Frontal cortex (tissue), 4 donors: ENCODE results near the gene ITGB6. TPM values are rescaled to one million over a fixed set of nuclear protein-coding genes. Genes with fewer than 3 reads are reported as not detected.
"Not testable (repeated sequence)": the region's sequence is repeated elsewhere in the genome, so short reads cannot be mapped to it uniquely, and the experiment has no call there.

Source experiments
- DNase-seq, 2 donors: peaks; one replicate each; pipeline ENCODE4 v3.0.0; 2012; ENCODE audit warnings: low spot score in 2 of 2
- FAIRE-seq: peaks from 2 replicates; lab custom pipeline; 2012; peaks lifted over from hg19 to GRCh38; lab: Jason Lieb, UNC
- total RNA-seq: library from RNA; depleted of rRNA; stranded (reverse); fragments of >200 nt; gene quantifications from one replicate; pipeline ENCODE4 v1.2.3, GENCODE V29; 2014
- donor health status: control.
- donor health status: control.
- donor health status: control.

ITGB6 gene
- total RNA-seq, 1 donor from 2014 or later: under 0.01 TPM

DNA sequence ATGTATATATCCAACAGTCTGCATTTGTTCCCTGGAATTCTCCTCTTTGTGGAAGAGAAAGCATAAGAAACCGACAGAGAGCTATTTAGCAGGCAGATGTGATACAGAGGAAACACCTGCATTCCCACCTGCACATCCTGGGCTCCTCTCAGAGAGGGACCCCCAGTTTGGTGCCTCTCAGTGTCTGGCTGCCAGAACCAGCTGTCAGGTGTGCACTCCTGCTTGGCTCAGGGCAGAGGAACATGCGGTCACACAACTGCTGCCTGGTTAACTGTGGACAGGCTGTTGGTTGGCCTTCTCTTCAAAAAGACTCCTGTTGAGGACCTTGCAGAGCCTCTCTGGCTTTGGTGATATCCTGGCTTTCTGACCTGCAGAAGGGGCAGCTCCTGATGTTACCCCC lies 54.6 kb downstream of the ITGB6 start:
- DNase-seq (no peak), FAIRE-seq (no peak)

DNA sequence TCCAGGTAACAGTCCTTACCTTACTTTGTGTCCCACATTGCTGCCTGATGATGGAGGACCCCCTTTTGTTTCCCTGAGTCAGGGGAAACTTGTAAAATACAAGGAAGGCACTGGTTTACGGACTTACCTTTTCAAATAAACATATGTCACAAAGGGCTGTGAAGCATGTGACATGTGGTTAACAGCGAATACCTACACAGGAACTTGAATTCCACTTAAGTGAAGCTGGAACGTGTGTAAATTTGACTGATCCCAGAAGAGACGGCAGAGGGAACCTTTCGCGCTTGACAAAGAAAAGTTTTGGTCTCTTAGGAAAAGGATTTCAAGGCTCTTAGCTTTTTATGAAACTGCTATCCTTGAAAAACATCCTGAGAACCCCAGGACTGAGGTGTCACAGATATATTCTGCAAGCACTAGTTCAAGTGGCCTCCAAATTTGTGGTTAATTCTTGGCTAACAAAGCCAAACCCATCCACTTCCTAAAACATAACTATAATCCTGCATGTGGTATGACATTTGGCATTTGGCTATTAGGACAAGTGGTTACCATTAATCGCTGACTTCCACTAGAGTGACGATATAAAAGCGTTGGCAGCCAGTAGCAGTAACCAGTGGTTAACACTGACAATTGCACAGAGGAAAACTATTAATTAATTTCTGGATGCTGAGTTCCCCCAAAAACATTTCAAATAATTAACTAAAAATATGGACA lies 55.6 kb downstream of the ITGB6 start:
- no peak for DNase-seq
- no peak for FAIRE-seq

- no peak for DNase-seq
- FAIRE-seq: no peak
Measured at GRCh38 chr2:160142472-160142871, 57.6 kb downstream of the ITGB6 start.

DNA sequence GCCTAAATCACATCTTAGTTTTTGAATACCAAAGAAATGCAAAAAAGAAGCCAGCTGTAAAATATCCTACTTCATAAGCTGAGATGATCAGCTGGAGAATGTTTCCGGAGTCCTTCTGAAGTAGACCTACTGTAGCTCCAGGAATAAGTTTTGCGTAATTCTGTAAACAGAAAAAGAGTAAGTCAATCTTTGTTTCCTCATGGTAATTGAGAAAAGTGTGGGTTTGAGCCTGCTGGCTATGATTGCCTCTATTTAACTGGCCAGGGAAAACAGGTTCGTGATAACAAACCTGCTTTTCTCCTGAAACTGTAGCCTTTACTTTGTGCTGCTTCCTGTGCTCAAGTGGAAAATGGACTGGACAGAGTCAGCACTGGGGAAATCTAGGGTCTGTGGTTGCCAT lies 58.2 kb downstream of the ITGB6 start:
- FAIRE-seq: no peak
- DNase-seq: no peak

GRCh38 chr2:160141419-160141818 lies 58.7 kb downstream of the ITGB6 start:
- DNase-seq: no peak
- FAIRE-seq: no peak

GRCh38 chr2:160140471-160140870 lies 59.6 kb downstream of the ITGB6 start:
- DNase-seq (no peak), FAIRE-seq (no peak)

DNA sequence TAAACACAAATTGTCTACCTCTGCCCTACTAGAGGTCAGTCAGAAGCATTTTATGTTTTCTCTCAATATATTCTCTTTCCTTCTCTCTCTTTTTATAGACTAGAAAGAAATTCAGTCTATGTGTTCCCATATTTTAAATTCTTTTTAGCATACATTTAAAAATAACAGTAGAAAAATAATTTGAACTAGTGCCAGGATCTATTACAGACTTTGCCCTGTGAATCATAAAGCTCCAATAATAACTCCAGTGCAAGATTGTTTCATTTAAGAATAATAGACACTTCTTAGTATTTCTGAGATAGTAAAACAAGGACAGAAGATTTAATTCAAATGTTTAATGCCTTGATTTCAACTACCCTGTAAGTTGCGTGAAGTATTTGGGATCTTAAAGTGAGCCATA lies 60.1 kb downstream of the ITGB6 start:
- FAIRE-seq: no peak

DNA sequence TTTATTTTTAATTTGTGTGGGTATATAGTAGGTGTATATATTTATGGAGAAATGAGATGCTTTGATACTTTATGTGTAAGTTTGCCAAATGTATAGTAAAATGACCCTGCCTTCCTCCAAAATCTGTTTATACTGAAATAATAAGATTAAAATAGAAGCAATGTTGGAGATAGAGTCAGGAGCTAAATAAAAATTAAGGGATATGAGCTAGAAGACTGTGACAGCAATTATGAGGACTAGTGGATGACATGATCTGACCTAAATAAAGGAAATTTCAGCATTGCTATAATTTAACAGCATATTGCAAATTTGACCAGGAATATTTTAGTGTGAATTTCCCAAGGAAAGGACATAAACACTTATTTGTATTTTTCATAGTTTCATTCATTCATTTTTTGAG lies 60.7 kb downstream of the ITGB6 start:
- FAIRE-seq: no peak
- no peak for DNase-seq

More for the DNA sequence above, 60.1 kb downstream of the ITGB6 start:
- no peak for DNase-seq

- DNase-seq (no peak), FAIRE-seq (no peak)
Measured at GRCh38 chr2:160138406-160138805, 61.7 kb downstream of the ITGB6 start.

DNA sequence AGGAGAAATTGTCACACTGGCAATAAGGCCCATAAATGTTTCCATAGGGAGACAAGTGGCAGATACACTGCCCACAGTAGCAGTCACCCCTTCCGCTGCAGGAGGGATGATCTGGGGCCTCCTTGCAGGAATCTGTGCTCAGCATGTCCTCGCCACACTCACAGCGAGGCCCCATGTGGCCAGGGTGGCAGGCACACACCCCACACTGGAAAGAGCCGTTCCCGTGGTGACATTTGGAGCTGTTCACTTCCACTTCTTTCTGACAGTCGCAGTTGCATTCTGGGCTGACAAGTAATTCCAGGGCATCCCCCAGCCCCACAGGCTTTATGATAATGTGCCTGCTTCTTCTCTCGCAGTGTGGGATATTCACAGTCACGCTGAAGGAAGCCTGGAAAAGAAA lies 62.6 kb downstream of the ITGB6 start:
- no peak for FAIRE-seq
- no peak for DNase-seq

DNA sequence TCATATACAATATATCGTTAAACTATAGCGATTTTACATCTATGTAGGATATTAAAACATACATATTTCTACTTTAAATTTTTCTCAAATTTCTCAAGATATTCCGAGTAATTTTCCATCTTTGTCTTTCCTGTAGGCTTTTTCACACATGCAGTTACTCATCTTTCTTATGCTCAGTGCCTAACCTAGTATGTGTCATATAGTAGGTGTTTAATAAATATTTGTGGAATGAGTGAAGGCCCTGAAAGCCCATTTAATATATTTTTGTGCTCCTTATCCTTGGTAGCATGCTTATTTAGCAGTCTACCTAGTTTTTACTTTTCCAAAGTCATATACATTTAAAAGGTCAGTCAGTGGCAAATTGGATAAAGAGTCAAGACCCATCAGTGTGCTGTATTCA lies 67.3 kb downstream of the ITGB6 start:
- DNase-seq (no peak), FAIRE-seq (no peak)

DNA sequence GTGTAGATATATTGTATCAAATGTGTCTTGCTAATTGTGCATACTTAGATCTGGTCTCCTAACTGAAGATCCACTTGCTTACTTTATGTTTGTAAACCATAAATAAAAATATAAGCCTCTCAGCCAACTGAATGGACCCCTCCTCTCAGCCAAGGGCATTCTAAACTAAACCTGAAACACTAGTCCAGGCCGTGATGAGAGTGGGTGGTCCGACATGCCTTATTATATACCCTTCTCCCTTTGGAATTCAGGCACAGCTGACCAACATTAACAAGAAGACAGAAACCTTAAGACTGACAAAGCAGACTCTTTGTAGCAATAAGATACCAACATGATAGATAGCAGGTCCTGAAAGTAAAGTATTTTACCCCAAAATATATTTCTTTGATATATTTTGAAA lies 73.3 kb downstream of the ITGB6 start:
- FAIRE-seq (no peak), DNase-seq (no peak)

DNA sequence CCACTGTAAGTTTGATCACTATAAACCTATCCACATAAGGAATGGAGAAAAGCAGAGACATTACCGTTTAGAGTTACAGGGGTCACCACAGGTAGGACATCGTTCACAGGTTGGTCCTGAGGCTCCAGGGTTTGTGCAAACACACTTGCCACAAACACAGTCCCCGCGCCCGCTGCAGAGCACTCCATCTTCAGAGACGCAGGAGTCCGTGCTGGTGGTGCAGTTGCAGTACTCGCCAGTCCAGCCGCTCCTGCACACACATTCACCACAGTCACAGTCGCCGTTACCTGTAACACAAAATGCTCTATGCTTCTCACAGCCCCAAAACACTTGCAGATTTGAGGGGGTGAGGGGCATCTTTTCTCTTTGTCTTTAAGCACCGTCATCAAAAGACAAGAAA lies 73.8 kb downstream of the ITGB6 start:
- DNase-seq (no peak), FAIRE-seq (no peak)

DNA sequence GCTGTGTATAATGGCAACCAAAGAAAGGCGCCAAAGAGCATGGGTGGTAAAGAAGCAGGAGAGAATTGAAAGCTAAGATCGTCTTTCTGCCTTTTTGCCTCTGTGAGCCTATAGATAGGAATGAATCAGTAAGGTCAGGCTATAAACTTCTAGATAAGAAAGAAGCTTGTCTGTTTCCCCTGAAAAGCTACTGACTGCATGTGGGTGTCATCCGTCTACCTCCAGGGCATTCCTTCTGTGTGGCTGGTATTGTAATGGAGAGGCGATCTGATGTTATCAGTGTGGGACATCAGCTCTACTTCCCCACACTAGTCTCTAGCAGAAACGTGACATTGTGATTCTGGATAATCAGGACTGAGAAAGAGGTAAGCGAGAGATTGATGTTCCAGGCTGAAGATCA lies 74.2 kb downstream of the ITGB6 start:
- FAIRE-seq (no peak), DNase-seq (no peak)

DNA sequence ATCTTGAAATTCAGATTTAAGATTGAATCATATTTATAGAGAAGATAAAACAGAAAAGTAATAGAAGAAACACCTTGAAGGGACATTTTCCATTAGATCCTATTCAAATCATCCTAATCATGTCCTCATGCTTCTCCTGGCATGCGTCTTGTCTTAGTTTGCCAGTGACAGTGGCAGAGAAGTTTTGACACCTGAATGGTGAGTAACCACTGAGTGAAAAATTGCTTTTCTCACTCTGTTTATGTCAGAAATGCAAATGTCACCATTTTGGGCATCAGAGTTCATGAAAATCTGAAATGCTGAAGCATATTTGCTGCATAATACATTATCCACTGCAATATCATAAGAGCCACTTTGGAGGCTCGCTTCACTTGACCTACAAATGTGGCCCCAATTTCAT lies 74.7 kb downstream of the ITGB6 start:
- DNase-seq: no peak

DNA sequence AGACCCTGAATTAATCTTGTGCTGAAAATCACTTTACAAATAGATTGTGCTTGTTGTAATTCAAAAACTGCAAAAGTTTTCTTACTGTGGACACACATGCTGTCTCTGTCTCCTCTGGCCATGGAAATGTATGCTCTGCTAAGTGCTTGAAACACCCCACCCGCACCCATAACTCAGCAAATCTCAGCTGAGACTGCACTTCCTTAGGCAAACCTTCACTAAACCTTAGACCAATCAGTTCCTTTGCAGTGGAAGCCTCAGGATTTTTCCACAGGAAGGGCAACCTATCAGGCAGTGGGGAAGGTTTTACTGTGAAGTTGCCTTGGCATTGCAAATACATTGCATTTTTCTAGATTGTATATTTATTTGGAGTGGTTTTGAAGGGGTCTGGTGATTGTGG lies 75.5 kb downstream of the ITGB6 start:
- FAIRE-seq (no peak), DNase-seq (no peak)

More for the DNA sequence above, 74.7 kb downstream of the ITGB6 start:
- FAIRE-seq: no peak

DNA sequence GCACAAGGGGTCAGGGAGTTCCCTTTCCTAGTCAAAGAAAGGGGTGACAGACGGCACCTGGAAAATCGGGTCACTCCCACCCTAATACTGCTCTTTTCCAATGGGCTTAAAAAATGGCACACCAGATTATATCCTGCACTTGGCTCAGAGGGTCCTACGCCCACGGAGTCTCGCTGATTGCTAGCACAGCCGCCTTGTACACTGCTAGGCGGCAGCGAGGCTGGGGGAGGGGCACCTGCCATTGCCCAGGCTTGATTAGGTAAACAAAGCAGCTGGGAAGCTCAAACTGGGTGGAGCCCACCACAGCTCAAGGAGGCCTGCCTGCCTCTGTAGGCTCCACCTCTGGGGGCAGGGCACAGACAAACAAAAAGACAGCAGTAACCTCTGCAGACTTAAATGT lies 85.4 kb downstream of the ITGB6 start:
- not testable (repeated sequence) for FAIRE-seq, DNase-seq

DNA sequence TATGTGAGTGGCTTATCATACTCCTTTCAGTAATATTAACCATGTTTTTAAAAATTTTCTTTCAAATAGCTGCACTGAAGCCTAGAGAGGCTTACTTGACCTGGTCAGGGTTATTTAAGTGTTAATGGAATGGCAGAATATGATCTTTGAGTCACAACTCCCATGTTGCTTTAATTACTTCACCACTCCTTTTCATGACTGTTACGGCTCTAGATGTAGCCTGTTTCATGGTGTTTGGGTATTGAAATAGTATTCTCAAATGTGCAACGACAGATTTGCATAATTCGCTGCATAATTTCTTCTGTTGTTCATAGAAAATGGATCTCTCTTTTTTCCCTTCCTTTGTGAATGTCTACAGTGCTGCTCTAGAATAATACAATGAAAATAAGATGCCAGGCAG lies 86.1 kb downstream of the ITGB6 start:
- DNase-seq (no peak), FAIRE-seq (no peak)

DNA sequence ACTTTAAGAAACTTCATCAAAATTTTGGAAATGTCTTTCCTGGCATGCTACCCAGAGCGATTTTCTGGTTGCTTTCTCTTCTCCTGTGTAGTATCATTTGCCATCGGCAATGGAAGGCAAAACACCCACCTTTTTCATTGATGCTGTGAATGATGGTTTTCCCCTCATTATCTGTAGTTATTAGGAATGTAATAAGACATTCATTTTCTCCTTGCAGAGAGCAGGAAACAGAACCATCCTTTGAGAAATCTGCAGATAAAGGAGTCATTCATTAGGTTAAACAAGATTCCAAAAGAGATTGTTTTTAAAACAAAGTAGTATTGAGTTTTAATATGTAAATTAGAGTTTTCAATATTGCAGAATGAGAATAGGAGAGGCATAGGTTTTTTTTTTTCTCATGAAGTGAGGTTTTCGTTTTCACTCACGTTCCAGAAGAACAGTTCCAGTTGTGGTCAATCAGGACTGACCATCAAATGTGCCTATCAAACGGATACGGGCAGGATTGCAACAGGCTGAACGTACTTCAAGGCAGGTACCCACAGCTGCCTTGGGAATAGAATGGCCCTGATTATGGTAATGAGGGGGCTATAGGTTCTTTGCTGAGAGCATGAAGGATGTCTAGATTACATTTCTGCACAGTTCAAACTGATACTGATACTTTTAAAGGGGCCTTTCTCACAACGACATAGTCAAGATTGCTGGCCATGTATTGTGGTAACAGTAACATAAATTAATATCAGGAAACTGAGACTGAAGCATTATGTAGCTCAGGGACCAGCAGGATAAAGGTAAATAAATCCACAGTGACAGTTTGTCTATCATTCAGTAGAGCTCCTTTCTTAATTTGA lies 87.9 kb downstream of the ITGB6 start:
- no peak for FAIRE-seq
- DNase-seq: no peak

- FAIRE-seq: no peak
- DNase-seq: no peak
Measured at GRCh38 chr2:160110674-160111239, 89.3 kb downstream of the ITGB6 start.
